A673 (cell line): ENCODE measurements around the gene COL13A1. TPM values are rescaled to one million over a fixed set of nuclear protein-coding genes. Genes with fewer than 3 reads are reported as not detected.

Experiments used
- BruUV-seq: library from RNA; stranded (reverse); fragments of 400-500 nt; replicated peaks from 2 replicates; lab custom pipeline; 2021; lab: Mats Ljungman, UMichigan
- CTCF ChIA-PET: fragments of 300-600 bp; sonication (Branson Sonifier 250); formaldehyde crosslinking; loops from one replicate; lab custom pipeline; 2022; ENCODE audit warnings: antibody characterized with exemption; lab: Charles Lee
- POLR2A ChIA-PET: fragments of 300-600 bp; sonication (Branson Sonifier 250); formaldehyde crosslinking; loops from one replicate; lab custom pipeline; 2022; ENCODE audit warnings: antibody characterized with exemption; ENCODE audit not compliant: low non-redundant PET; lab: Charles Lee
- DNase-seq: peaks from one replicate; pipeline ENCODE4 v3.0.0-alpha.2; 2015; ENCODE audit warnings: low spot score
- H3K27ac ChIP-seq: fragments of 200-600 bp; sonication (generic); 2 replicates; pipeline ENCODE4 v1.5.1; 2016; ENCODE audit warnings: mixed run types, low read depth, mild to moderate bottlenecking, mixed read lengths, antibody characterized with exemption, low read length; ENCODE audit not compliant: poor library complexity, severe bottlenecking
- H3K27me3 ChIP-seq: fragments of 200-600 bp; sonication (generic); replicated peaks from 2 replicates; pipeline ENCODE4 v1.6.1; 2017; ENCODE audit warnings: mixed run types, low read depth, mild to moderate bottlenecking, mixed read lengths, antibody characterized with exemption, low read length; ENCODE audit not compliant: insufficient read depth, poor library complexity
- H3K36me3 ChIP-seq: fragments of 200-600 bp; sonication (generic); 2 replicates; pipeline ENCODE4 v1.6.1; 2016; ENCODE audit warnings: mixed run types, mild to moderate bottlenecking, mixed read lengths, antibody characterized with exemption, low read length; ENCODE audit not compliant: insufficient read depth, poor library complexity, severe bottlenecking
- H3K4me1 ChIP-seq: fragments of 200-600 bp; sonication (generic); 2 replicates; pipeline ENCODE4 v1.6.1; 2017; ENCODE audit warnings: mixed run types, mild to moderate bottlenecking, mixed read lengths, antibody characterized with exemption, low read length; ENCODE audit not compliant: insufficient read depth, poor library complexity, severe bottlenecking
- H3K4me3 ChIP-seq: fragments of 200-600 bp; sonication (generic); 2 replicates; pipeline ENCODE4 v1.5.1; 2016; ENCODE audit warnings: low read depth, mixed run types, mild to moderate bottlenecking, mixed read lengths, low read length; ENCODE audit not compliant: poor library complexity, severe bottlenecking
- H3K9me3 ChIP-seq: fragments of 200-600 bp; sonication (generic); 2 replicates; pipeline ENCODE4 v1.6.1; 2016; ENCODE audit warnings: mixed run types, low read depth, mild to moderate bottlenecking, mixed read lengths, antibody characterized with exemption, low read length; ENCODE audit not compliant: poor library complexity, severe bottlenecking
- CTCF ChIP-seq: fragments of 300-800, 200-600 bp; sonication (generic); conservative IDR thresholded peaks from 2 replicates; pipeline ENCODE4 v1.5.1; 2017; ENCODE audit warnings: low read depth, mild to moderate bottlenecking, antibody characterized with exemption, low read length, moderate library complexity, mixed read lengths
- EZH2 ChIP-seq: fragments of 200-600 bp; sonication (generic); IDR thresholded peaks from 2 replicates; pipeline ENCODE4 v1.6.1; 2017; ENCODE audit warnings: borderline replicate concordance, low read depth, mild to moderate bottlenecking, mixed read lengths, antibody characterized with exemption, low read length; ENCODE audit not compliant: poor library complexity, severe bottlenecking
- intact Hi-C: fragments of 100-400 bp; cut with micrococcal nuclease; formaldehyde crosslinking; loops from one replicate; pipeline ENCODE4 v1.10.0; 2022; ENCODE audit not compliant: unreplicated experiment
- total RNA-seq: library from RNA; stranded (reverse); gene quantifications from 2 replicates; pipeline ENCODE4 v1.2.3, GENCODE V29; 2021

Gene COL13A1
- total RNA-seq, 1 experiment from 2014 or later = 2.0 TPM

- Histone ChIP-seq H3K4me3 (no peak overlapping the region), H3K36me3 (no peaks in the 10 kb centered on the region), H3K4me1 (peaks cover 17% of the 10 kb centered on the region), H3K9me3 (no peaks in the 10 kb centered on the region), H3K27me3 (no peaks in the 10 kb centered on the region), H3K27ac (no peak overlapping the region)
- POLR2A ChIA-PET = no interaction called here
- CTCF ChIA-PET = no interaction called here
- BruUV-seq = no TSS peak
- DNase-seq = no peak
- intact Hi-C loops = no loop called here
- TF ChIP-seq CTCF = no peak
- no peak for TF ChIP-seq EZH2
Measured at GRCh38 chr10:69943292-69943820, 141.7 kb downstream of the COL13A1 start.

GRCh38 chr10:69944761-69945160 lies 143.1 kb downstream of the COL13A1 start:
- ChIA-PET POLR2A (no interaction called here), CTCF (interaction anchor here (0.6 kb wide), 1 partner anchor 96 kb away, joined by 3 read pairs; no protein-coding TSS in a partner anchor)
- no peak overlapping the region for H3K4me3 ChIP-seq
- DNase-seq = no peak
- H3K27me3 ChIP-seq = no peaks in the 10 kb centered on the region
- TF ChIP-seq CTCF (no peak), EZH2 (no peak)
- H3K36me3 ChIP-seq = no peaks in the 10 kb centered on the region
- intact Hi-C loops = no loop called here
- H3K27ac ChIP-seq = no peak overlapping the region
- no peaks in the 10 kb centered on the region for H3K9me3 ChIP-seq
- no TSS peak for BruUV-seq
- peaks cover 3% of the 10 kb centered on the region for H3K4me1 ChIP-seq

- Histone ChIP-seq H3K27ac (no peak overlapping the region), H3K36me3 (no peaks in the 10 kb centered on the region), H3K4me1 (peaks cover 20% of the 10 kb centered on the region), H3K9me3 (no peaks in the 10 kb centered on the region), H3K27me3 (no peaks in the 10 kb centered on the region), H3K4me3 (no peak overlapping the region)
- no TSS peak for BruUV-seq
- CTCF ChIA-PET = no interaction called here
- POLR2A ChIA-PET = no interaction called here
- DNase-seq = no peak
- intact Hi-C loops = no loop called here
- TF ChIP-seq EZH2 (no peak), CTCF (no peak)
Measured at GRCh38 chr10:69948261-69948660, 146.6 kb downstream of the COL13A1 start.
